COLO829 (cell line): Measurements from ENCODE around the gene RHOH.

Experiments
- DNase-seq: peaks from one replicate; pipeline ENCODE4 v3.0.0; 2012; ENCODE audit warnings: low spot score

Gene RHOH

DNA sequence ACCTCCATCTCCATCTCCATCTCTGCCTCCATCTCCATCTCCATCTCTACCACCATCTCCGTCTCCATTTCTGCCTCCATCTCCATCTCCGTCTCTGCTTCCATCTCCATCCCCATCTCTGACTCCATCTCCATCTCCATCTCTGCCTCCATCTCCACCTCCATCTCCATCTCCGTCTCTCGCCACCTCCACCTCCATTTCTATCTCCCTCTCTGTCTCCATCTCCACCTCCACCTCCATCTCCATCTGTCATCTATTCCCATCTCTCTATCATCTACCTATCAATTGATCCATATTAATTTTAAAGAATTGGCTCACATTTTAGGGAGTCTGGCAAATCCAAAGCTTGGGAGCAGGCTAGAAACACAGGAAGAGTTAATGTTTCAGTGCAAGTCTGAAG lies 98.7 kb downstream of the RHOH start:
- DNase-seq: no peak
